T1000 (cell line): ENCODE data around the gene GTF2H1.
"Not testable (repeated sequence)": the region's sequence is repeated elsewhere in the genome, so short reads cannot be mapped to it uniquely, and the experiment has no call there.

Experiments
- DNase-seq: peaks from one replicate; lab custom pipeline; 2025; ENCODE audit warnings: mixed read lengths; lab: John Stamatoyannopoulos, UW

The GTF2H1 gene

DNA sequence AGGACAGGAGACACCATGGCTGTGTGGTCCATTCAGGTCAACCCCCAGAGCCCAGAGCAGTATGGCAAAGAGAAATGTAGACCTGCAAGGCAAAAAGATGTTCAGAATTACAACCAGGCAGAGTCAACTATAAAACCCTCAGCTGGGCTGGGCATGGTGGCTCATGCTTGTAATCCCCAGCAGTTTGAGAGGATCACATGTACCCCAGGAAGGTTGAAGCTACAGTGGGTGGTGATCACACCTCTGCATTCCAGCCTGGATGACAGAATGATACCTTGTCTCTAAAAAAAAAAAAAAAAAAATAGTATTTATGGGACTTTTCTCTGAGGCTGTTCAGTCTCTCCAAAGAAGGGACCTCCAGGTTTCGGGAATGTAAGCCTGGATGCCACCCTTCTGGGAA is 53.6 kb downstream of the GTF2H1 start:
- DNase-seq: no peak

DNA sequence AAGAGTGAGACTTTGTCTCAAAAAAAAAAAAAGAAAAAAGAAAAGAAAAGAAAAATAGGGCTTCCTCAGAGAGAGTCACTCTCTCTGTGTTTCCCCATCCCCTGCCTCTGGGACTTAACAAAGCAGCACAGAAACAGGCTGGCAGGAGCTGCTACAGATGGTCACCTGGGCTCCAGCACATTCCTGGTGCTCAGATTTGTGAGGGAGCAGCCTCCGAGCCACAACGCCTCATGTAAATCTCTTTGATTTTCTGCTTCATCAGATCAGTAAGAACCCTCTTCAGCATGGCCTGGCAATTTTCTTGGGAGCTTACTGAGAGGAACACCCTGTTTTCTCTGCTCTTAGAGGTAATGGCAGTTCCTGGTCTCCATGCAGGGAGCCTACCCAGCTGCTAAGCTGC is 56.8 kb downstream of the GTF2H1 start:
- no peak for DNase-seq

DNA sequence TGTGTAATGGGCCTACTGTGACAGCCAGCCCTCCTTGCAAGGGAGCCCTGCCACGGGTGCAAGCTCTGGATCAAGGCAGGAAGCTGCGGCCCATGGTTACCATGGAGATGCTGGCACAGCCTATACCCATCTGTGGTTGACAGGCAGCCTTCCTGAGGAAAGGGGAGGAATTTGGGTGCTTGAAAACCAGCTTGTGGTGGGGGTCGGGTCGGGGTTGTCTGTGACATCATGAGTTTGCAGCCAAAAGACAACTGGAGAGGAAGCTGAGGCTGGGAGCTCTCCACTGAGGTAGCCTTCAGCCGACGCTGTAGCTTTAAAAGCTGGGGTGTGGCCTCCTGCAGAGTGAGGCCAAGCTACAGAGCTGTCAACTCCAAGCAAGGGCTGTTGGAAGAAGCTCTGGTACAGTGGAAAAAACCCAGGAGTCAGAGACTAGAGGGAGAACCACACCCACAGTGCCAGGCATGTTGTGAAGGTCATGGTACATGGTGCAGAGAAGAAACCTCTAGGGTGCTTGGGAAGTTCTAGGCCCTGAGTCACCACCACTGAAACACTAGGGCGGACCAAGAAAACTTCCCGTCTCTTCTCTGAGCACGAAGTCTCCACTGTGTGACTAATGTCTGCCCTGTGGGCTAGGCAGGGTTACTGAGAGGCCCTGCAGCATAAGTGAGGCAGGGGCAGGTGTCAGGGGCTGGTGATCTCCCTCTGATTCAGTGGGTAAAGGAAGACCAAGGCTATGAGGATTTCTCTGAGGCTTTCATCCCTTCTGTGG is 61.2 kb downstream of the GTF2H1 start:
- peak; percentile 81 for DNase-seq

DNA sequence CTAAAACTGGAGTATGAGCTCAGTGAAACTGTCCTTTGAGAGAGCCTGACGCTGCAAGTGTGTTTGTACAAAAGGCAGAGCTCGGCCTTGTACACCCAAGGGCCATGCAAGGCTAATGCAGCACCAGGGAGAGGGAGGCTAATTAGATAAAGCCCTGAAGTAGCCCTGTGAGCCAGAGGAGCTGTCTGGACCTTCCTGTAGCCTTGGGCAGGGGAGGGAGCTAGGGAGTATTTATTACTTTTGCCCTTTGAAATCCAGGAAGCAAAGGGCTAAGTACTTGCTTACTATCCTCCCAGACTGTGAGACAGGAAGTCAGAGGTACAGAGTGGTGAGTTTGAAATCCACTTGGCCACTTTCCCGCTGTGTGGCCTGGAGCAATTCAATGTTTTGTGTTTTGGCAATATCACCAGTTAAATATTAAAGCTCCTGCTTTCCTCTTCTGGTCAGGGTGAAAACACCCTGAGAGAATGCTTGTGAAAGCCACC is 61.8 kb downstream of the GTF2H1 start:
- DNase-seq: peak; percentile 56

DNA sequence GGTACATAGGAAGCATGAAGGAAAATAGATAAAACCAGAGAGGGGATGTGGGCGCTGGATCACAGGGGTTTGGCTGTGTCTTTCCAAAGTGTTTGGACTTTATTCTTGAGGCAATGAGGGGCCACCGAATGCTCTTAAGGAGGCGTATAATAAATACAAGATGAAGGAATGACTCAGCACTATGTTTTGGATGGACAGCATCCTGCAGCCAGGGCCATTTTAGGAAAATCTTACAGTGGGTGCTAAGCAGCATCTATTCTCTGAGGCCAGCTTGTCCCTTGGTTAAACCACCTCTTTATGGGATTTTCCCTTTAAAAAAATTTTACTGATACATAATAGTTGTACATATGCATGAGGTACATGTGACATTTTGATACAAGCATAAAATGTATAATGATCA is 67.7 kb downstream of the GTF2H1 start:
- no peak for DNase-seq

DNA sequence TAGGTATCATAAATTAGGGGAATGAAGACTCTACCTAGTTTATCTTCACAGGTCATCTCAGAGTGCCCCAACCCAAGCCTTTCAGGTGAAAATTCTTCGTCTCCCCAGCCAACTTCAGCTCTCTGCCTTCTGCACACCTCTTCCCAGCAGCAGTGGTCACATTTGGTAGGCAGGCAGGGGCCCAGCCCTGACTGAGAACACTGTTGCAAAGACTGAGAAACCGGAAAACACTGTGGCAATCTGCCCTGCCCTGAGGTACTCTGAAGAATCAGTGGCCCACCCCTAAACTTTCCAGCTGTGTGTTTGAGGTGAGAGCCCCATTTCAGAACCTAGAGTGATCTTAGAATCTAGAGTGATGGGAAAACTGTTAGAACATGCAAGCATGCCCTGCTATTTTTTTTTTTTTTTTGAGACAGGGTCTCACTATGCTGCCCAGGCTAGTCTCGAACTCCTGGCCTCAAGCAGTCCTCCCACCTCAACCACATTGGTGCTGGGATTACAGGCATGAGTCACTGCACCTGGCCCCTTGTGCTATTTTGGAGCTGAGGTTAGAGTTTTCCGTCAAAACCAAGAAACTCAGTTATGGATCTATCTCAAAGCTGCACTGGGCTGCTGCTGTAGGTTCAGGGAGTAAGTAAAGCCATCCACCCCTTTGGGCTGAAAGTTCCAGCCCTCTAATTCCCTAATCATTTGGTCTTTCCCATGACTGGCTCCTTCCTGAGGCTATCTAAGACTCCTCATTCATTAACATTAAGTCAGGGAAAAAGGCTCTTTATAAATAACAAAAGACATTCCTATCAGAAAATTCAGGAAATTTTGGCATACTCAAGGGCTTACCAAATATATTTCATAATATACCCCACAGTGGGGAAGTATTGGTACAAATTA is 70.3 kb downstream of the GTF2H1 start:
- no peak for DNase-seq

DNA sequence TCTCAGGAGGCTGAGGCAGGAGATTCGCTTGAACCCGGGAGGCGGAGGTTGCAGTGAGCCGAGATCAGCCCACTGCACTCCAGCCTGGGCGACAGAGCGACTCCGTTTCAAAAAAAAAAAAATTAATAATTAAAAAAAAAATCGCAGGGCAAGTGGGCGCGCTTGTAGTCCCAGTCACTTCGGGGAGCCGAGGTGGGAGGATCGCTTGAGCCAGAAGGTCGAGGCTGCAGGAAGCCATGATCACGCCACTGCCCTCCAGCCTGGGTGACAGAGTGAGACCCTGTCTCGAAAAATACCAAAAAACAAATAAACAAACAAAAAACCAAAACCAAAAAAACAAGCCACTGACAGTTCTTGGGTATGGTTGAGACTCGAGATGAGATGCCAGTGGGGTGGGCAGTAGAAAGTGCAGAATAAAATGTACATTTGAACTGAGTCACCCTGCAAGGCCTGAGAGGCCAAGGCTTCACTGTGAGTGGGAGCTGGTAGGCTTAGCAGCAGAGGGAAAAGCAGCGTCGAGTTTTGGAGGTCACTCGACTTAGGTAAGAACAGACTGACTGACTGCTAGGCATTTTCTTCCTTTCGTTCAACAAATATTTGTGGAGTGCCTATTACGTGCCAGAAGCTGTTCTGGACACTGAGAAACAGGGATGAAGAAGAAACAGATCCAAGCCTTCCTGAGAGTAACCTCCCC is 71.4 kb downstream of the GTF2H1 start:
- no peak for DNase-seq

DNA sequence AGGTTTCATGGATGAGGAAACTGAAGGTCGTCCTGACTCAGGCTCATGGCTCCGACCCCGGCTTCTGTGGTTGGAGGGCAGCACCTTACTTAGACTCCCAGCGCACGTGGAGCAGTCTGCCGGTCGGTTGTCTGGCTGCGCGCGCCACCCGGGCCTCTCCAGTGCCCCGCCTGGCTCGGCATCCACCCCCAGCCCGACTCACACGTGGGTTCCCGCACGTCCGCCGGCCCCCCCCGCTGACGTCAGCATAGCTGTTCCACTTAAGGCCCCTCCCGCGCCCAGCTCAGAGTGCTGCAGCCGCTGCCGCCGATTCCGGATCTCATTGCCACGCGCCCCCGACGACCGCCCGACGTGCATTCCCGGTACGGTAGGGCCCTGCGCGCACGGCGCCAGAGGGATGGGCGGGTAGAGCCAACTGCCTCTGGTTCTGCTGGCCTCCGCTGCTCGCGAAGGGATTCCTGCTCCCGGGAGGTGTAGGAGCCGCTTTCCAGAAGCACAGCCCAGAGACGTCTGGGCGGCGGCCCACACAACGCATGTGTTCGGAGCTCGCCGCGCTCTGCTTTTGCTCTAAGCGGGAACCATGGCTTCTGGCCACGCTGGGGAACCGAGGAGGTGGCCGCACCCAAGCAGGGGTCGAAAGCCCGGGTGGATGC is 72.0 kb downstream of the GTF2H1 start, which contains the start of gene LDHA:
Gene LDHA, plus strand, starts transcription at position 289 of the 653 bp plus-strand sequence. CDS start 2,280 bp downstream, outside the sequence.
- DNase-seq: peak; percentile 90

DNA sequence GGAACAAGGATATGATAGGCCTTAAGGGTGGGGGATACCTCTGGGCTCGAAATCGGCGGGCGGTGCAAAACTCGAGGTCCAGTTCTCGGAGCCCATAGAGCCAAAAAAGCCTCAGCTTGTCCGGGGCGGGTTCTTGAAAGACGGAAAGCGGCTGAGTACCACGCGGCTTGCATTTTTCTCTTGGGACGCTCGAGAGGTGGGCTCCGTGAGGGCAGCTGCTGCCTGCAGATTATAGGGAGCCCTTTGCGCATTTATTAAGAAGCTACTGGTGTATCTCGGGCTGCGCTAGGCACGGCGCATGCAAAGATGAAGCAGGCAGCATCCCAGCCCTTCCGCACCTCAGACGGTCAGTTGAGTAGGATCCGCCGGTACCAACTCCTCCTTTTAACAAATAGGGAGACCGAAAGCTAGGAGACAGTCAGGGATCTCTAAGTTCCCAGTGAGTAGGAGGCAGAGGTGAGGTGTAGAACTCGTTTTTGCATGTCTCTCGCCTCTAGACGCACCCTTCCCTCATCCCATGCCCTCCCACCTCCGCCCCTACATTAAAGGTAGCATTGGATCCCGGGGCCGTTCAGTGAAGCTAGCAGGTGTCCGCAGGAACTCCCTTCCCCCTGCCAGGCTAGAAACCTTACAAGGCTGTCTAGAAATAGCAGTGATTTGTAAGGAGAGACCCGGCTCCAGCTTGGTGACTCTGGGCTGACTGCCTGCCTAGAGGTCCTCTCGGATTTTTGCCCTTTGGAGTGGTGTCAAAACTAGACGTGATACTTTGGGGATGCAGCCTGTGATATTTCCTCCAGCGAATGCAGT is 72.8 kb downstream of the GTF2H1 start:
- DNase-seq: no peak

DNA sequence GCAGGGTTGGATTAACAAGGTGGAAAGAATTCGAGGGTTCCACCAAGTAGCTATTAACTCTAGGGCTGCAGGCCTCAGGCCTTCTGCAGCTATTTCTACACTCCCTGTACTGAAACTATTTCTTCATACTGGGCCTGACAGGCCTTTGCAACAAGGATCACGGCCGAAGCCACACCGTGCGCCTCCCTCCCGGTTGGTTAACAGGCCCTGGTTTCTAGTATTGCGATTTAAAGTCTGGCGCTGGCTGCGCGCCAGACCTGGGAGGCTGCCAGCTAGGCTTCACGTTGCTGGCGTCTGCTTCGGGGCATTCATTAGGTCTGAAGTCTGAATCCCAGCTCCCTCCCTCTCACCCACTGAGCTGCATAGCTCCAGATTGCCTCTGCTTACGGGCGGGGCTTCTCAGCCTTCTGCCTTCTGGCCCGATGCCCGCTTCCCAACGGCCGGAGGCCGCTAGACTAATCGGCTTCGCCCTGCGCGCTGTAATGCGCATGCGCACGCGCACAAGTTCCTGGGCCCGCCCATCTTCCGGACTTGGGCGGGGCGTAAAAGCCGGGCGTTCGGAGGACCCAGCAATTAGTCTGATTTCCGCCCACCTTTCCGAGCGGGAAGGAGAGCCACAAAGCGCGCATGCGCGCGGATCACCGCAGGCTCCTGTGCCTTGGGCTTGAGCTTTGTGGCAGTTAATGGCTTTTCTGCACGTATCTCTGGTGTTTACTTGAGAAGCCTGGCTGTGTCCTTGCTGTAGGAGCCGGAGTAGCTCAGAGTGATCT is 73.6 kb downstream of the GTF2H1 start:
- DNase-seq: peak; percentile 92

DNA sequence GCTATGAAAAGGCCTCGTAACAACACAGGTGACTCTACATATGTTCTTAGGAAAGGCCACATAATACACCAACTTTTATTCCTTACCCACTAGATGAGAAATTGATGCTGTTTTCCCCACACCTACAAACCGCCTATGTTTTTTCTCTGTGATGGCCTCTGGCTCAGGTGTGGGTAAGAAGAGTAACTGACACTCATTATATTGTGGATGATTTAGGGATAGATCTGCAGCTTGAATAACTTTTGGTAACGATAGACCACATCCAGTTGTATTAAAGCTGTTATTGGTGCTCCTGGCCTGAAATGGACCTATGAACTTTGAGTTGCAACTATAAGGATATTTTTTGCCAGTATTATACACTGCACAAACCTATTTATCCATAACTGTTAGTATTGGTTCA is 75.6 kb downstream of the GTF2H1 start:
- no peak for DNase-seq

DNA sequence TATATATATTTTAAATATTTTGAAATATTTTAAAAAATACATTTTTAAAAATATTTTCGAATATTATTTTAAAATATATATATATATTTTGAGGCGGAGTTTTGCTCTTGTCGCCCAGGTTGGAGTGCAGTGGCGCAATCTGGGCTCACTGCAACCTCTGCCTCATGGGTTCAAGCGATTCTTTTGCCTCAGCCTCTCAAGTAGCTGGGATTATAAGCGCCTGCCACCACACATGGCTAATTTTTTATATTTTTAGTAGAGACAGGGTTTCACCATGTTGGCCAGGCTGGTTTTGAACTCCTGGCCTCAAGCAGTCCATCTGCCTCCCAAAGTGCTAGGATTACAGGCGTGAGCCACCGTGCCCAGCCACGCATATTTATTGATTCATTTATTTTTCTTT is 78.7 kb downstream of the GTF2H1 start:
- not testable (repeated sequence) for DNase-seq

DNA sequence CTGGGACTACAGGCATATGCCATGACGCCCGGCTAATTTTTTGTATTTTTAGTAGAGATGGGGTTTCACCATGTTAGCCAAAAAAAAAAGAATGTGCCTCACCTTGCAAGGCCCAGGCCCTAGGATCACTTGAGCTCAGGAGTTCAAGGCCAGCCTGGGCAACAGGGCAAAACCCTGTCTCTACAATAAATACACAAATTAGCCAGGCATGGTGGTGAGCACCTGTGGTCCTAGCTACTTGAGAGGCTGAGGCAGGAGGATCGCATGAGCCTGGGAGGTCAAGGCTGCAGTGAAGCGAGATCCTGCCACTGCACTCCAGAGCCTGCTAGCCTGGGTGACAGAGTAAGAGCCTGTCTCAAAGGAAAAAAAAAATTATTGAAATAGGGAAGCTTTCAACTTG is 81.7 kb downstream of the GTF2H1 start:
- DNase-seq: no peak

DNA sequence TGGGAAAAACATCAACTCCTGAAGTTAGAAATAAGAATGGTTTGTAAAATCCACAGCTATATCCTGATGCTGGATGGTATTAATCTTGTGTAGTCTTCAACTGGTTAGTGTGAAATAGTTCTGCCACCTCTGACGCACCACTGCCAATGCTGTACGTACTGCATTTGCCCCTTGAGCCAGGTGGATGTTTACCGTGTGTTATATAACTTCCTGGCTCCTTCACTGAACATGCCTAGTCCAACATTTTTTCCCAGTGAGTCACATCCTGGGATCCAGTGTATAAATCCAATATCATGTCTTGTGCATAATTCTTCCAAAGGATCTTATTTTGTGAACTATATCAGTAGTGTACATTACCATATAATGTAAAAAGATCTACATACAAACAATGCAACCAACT is 85.0 kb downstream of the GTF2H1 start:
- DNase-seq: not testable (repeated sequence)

DNA sequence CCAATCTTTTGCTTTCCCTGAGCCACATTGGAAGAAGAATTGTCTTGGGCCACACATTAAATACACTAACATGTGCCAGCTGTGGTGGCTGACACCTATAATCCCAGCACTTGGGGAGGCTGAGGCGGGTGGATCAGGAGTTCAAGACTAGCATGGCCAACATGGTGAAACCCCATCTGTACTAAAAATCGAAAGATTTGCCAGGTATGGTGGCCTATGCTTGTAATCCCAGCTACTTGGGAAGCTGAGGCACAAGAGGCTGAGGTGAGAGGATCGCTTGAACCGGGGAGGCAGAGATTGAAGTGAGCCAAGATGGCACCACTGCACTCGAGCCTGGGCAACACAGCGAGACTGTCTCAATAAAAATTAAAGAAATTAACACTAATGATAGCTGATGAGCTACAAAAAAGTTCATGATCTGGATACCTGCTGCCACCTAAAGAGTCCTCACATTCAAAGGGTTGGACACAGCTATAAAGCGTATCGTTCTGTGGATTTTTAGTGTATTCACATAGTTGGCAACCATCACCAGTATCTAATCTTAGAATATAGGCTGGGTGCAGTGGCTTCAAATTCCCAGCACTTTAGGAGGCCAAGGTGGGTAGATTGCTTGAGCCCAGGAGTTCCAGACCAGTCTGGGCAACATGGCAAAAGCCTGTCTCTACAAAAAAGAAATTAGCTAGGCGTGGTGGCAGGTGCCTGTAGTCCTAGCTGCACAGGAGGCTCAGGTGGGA is 86.4 kb downstream of the GTF2H1 start:
- DNase-seq: no peak

DNA sequence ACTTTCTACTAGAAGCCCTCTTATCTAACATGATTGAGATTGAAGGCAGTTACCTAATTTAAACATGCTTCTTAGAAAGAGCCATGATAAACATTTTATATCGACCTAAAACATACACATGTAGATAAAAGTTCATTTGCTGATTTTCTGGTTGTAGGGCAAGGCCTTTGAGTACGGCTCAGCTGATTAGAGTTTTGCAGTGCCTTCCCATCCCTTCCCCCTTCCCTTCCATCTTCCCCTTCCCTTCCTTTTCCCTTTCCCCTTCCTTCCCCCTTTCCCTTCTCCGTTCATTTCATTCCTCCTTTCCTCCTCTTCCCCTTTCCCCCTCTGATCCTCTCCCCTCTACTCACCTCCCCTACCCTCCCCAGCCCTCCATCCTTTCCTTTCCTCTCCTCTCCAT is 94.1 kb downstream of the GTF2H1 start:
- DNase-seq: no peak
